Progenitor cell of endocrine pancreas (in vitro differentiated cells): Measurements from ENCODE around the gene SMNDC1. TPM values are rescaled to one million over a fixed set of nuclear protein-coding genes. Genes with fewer than 3 reads are reported as not detected.
"Not testable (repeated sequence)": the region's sequence is repeated elsewhere in the genome, so short reads cannot be mapped to it uniquely, and the experiment has no call there.

Experiments
- DNase-seq: peaks from one replicate; pipeline ENCODE4 v3.0.0; 2021; ENCODE audit warnings: low spot score; ENCODE audit not compliant: unreplicated experiment
- H3K27ac Mint-ChIP-seq: 2 replicates; pipeline ENCODE4 v1.8.0; 2021; ENCODE audit warnings: mild to moderate bottlenecking, moderate library complexity, mixed read lengths
- H3K27me3 Mint-ChIP-seq: 2 replicates; pipeline ENCODE4 v1.8.0; 2021; ENCODE audit warnings: mixed read lengths
- H3K36me3 Mint-ChIP-seq: 2 replicates; pipeline ENCODE4 v1.8.0; 2022; ENCODE audit warnings: mixed read lengths; ENCODE audit not compliant: insufficient read depth
- H3K4me1 Mint-ChIP-seq: 2 replicates; pipeline ENCODE4 v1.8.0; 2021; ENCODE audit warnings: low read depth, mixed read lengths
- H3K4me3 Mint-ChIP-seq: 2 replicates; pipeline ENCODE4 v1.8.0; 2021; ENCODE audit warnings: low read depth, mild to moderate bottlenecking, moderate library complexity, mixed read lengths
- H3K9me3 Mint-ChIP-seq: 2 replicates; pipeline ENCODE4 v1.8.0; 2021; ENCODE audit warnings: low read depth, mixed read lengths
- CTCF ChIP-seq: fragments of 200-600 bp; sonication (generic); IDR thresholded peaks from one replicate; pipeline ENCODE4 v1.5.0; 2021; ENCODE audit warnings: antibody characterized with exemption, mild to moderate bottlenecking; ENCODE audit not compliant: unreplicated experiment
- total RNA-seq: library from RNA; stranded (reverse); gene quantifications from 2 replicates; pipeline ENCODE4 v1.2.1, GENCODE V29; 2021

SMNDC1 gene
- total RNA-seq, 1 donor from 2014 or later, result 41.4 TPM

- no peak for DNase-seq
- H3K27me3 Mint-ChIP-seq, result no peaks in the 10 kb centered on the region
- H3K9me3 Mint-ChIP-seq, result peaks cover 10% of the 10 kb centered on the region
- H3K36me3 Mint-ChIP-seq, result peaks cover 19% of the 10 kb centered on the region
- no peak for TF ChIP-seq CTCF
- H3K27ac Mint-ChIP-seq, result no peak overlapping the region
- H3K4me1 Mint-ChIP-seq, result peaks cover 2% of the 10 kb centered on the region
- no peak overlapping the region for H3K4me3 Mint-ChIP-seq
These were observed 50.3 kb downstream of the SMNDC1 start for GRCh38 chr10:110254467-110254866.

GRCh38 chr10:110252151-110252550, 52.6 kb downstream of the SMNDC1 start:
- Mint-ChIP-seq H3K4me1 (no peaks in the 10 kb centered on the region), H3K27me3 (no peaks in the 10 kb centered on the region), H3K36me3 (peaks cover 26% of the 10 kb centered on the region), H3K4me3 (no peak overlapping the region), H3K9me3 (peaks cover 10% of the 10 kb centered on the region), H3K27ac (no peak overlapping the region)
- no peak for TF ChIP-seq CTCF
- DNase-seq, result no peak

GRCh38 chr10:110251392-110251791, 53.3 kb downstream of the SMNDC1 start:
- H3K36me3 Mint-ChIP-seq, result peaks cover 29% of the 10 kb centered on the region
- H3K9me3 Mint-ChIP-seq, DNase-seq, H3K27ac Mint-ChIP-seq, H3K27me3 Mint-ChIP-seq, H3K4me1 Mint-ChIP-seq, H3K4me3 Mint-ChIP-seq: not testable (repeated sequence)

- H3K36me3 Mint-ChIP-seq, result peaks cover 23% of the 10 kb centered on the region
- not testable (repeated sequence) for H3K27ac Mint-ChIP-seq, DNase-seq, H3K27me3 Mint-ChIP-seq, H3K9me3 Mint-ChIP-seq, H3K4me3 Mint-ChIP-seq, H3K4me1 Mint-ChIP-seq
These were observed 55.2 kb downstream of the SMNDC1 start for GRCh38 chr10:110249489-110249888.

- DNase-seq, H3K27ac Mint-ChIP-seq, H3K4me3 Mint-ChIP-seq, H3K4me1 Mint-ChIP-seq, H3K9me3 Mint-ChIP-seq, H3K27me3 Mint-ChIP-seq: not testable (repeated sequence)
- H3K36me3 Mint-ChIP-seq, result peaks cover 19% of the 10 kb centered on the region
These were observed 56.9 kb downstream of the SMNDC1 start for GRCh38 chr10:110247833-110248232.

GRCh38 chr10:110244550-110244949, 60.2 kb downstream of the SMNDC1 start:
- Mint-ChIP-seq H3K9me3 (no peaks in the 10 kb centered on the region), H3K36me3 (peaks cover 20% of the 10 kb centered on the region), H3K4me3 (no peak overlapping the region), H3K4me1 (peaks cover 10% of the 10 kb centered on the region), H3K27ac (no peak overlapping the region), H3K27me3 (no peaks in the 10 kb centered on the region)
- TF ChIP-seq CTCF, result no peak
- no peak for DNase-seq

- Mint-ChIP-seq H3K27ac (no peak overlapping the region), H3K36me3 (peaks cover 26% of the 10 kb centered on the region), H3K4me1 (peaks cover 11% of the 10 kb centered on the region), H3K4me3 (no peak overlapping the region), H3K27me3 (no peaks in the 10 kb centered on the region), H3K9me3 (no peaks in the 10 kb centered on the region)
- no peak for TF ChIP-seq CTCF
- DNase-seq, result no peak
These were observed 62.2 kb downstream of the SMNDC1 start for GRCh38 chr10:110242511-110242910.
